ENCODE results near the gene AVPR1B.
A peak's percentile ranks its signal among the peaks of the same experiment; 100 is the strongest.

Gene AVPR1B

DNA sequence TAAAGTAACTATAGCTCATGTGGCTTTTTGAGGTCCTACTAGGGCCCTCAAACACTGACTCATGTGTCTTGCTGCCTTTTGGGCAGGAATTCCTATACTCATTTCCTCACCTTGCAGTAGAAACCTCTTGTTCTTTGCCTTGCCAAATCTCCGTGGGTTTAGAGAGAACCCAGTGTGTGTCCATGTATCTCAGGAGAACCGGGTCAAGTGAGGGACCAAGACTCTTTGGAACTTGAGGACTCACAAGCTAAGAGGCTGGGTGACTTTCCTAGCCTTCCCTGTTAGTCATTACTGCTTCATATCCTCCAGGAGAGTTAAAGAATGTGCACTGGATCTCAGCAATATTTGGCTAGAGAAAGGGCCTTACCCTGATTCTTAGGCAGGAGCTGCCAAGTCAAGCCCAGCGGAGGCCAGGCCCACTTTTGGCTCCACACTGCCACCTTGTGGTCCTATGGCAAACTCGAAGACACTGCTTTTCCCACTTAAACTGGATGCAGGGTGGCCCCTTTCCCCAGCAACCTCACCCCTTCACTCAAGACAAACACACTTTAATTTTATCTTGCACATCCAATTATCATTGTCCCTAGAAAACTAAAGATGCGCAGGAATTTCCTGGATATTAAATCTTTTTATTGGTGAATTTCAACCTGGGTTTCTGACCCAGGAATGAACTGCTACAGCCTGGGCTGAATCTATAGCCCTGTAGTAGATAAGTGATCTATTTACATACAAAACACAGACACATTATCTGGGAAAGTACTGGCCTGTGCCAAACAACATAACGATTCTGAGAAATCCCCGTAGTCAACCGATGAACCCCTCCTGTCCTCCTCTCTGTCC lies 10.6 kb downstream of the AVPR1B start:
- TF ChIP-seq POLR2A (IDR thresholded peaks at IDR 0.05; ENCODE audit: low read length) (no peak), GATA1 (IDR thresholded peaks at IDR 0.05; ENCODE audit: low read depth, low read length) (no peak)
- peak; percentile 77 to 87 for DNase-seq

GRCh38 chr1:206105464-206105995 lies 11.7 kb downstream of the AVPR1B start:
- TF ChIP-seq POLR2A (IDR thresholded peaks at IDR 0.05; ENCODE audit: low read length) (no peak), GATA1 (IDR thresholded peaks at IDR 0.05; ENCODE audit: low read depth, low read length) (no peak)
- DNase-seq = no peak

DNA sequence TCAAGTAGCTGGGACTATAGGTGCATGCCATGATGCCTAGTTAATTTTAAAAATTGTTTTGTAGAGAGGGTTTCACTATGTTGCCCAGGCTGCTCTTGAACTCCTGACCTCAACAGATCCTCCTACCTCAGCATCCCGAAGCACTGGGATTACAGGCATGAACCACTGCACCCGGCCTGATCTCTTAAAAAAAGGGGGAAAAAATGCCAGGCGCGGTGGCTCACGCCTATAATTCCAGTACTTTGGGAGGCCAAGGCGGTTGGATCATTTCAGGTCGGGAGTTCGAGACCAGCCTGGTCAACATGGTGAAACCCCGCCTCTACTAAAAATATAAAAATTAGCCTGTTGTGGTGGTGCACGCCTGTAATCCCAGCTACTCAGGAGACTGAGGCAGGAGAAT lies 13.2 kb downstream of the AVPR1B start:
- DNase-seq = no peak
- TF ChIP-seq GATA1 (IDR thresholded peaks at IDR 0.05; ENCODE audit: low read depth, low read length) = no peak
- TF ChIP-seq POLR2A (IDR thresholded peaks at IDR 0.05; ENCODE audit: low read length) = no peak

DNA sequence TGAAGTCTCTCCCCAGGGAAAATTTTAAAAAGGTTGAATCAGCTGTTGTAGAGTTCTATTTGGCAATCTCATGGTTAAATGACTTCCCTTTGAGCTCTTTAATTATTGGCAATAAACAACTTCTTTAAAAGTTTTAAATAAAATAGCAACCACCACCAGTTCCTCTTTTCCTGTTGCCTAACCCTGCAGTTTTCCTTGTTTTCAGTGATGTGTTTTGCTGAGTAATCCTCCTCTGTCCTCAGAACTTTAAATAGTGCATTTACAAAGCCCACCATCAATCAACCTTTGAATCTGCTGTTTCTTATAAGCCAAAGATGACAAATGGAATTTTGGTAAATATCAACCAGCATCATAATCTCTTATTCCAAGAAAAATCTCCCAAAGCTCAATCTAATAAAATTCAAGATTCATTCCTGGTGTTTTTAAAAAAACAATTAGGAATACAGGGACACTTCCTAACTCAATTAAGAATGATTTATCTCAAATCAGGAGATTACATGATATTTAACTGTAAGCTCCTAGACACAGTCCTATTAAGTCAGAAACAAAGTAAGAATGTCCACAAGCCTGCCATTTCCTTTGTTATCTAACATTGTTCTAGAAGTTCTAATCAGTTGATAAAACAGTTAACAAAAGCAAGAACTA lies 14.8 kb downstream of the AVPR1B start:
- TF ChIP-seq GATA1 (IDR thresholded peaks at IDR 0.05; ENCODE audit: low read depth, low read length) (no peak), POLR2A (IDR thresholded peaks at IDR 0.05; ENCODE audit: low read length) (no peak)
- DNase-seq = no peak

- TF ChIP-seq GATA1 (IDR thresholded peaks at IDR 0.05; ENCODE audit: low read depth, low read length) (no peak), POLR2A (IDR thresholded peaks at IDR 0.05; ENCODE audit: low read length) (no peak)
- no peak for DNase-seq
These were observed 15.7 kb downstream of the AVPR1B start for GRCh38 chr1:206101351-206102045.

GRCh38 chr1:206100226-206100815 lies 16.9 kb downstream of the AVPR1B start:
- no peak for TF ChIP-seq POLR2A (IDR thresholded peaks at IDR 0.05; ENCODE audit: low read length)
- peak in 1 of 2 experiments; percentile 53 for DNase-seq

GRCh38 chr1:206098242-206098919 lies 18.8 kb downstream of the AVPR1B start:
- no peak for DNase-seq
- no peak for TF ChIP-seq POLR2A (IDR thresholded peaks at IDR 0.05; ENCODE audit: low read length)
- no peak for TF ChIP-seq GATA1 (IDR thresholded peaks at IDR 0.05; ENCODE audit: low read depth, low read length)

DNA sequence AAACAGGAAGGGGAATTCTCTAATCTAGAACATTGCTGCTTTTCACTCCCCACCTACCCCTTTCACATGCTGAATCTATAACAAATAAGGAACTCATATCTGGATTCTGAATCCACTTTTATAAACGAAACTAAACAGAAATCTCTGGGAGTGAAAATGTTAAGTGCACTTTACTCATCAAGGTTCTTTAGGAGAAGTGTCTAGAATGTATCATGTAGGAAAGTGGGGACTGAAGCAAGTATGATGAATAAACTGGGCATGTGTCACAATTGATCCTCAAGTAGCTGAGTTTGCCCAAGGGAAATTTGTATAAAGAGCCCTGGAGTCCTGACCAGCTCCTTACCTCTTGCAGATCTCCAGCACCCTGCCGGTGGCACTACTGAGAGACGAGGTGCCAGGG lies 19.8 kb downstream of the AVPR1B start:
- no peak for TF ChIP-seq GATA1 (IDR thresholded peaks at IDR 0.05; ENCODE audit: low read depth, low read length)
- no peak for TF ChIP-seq POLR2A (IDR thresholded peaks at IDR 0.05; ENCODE audit: low read length)
- no peak for DNase-seq

- peak; percentile 45 to 80 for DNase-seq
- TF ChIP-seq GATA1 (IDR thresholded peaks at IDR 0.05; ENCODE audit: low read depth, low read length) (no peak), POLR2A (IDR thresholded peaks at IDR 0.05; ENCODE audit: low read length) (no peak)
These were observed 23.2 kb downstream of the AVPR1B start for GRCh38 chr1:206094024-206094423.

DNA sequence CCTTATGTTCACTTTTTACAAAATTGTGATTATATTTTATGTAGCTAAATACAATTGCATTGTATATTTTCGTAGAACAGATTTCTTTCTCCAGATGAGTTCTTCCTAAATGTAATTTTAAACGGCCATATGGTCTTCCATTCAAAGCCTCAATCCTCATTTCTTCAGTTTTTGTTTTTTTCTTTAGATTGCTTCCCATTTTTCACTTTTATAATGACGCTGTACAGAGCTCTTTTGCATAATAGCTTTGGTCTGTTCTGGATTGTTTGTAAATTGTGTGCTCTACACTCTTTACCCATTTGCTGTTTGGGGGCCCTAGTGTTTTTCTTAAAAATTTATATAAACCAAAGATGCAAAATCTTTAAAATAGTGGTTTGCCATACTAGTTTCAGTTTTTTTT lies 27.8 kb downstream of the AVPR1B start:
- no peak for TF ChIP-seq POLR2A (IDR thresholded peaks at IDR 0.05; ENCODE audit: low read length)
- no peak for TF ChIP-seq GATA1 (IDR thresholded peaks at IDR 0.05; ENCODE audit: low read depth, low read length)
- no peak for DNase-seq

DNA sequence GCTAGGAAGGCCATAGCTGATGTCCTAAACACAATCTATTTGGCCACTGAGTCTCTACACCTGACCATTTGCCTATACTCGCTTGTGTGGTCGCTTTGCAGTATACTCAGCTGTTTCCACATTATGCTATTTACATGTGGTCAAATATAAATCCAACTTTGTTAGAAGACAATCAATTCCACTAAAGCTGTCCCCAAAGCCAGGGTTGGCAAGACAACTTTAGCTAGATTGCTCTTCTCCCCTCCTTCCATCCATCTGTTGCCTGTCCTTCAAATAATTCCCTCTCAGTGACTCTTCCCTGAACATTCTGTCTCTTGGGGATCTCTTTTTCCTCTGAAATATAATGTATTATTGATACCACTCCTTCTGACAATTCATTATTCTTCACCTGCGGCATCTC lies 30.1 kb downstream of the AVPR1B start:
- TF ChIP-seq POLR2A (IDR thresholded peaks at IDR 0.05; ENCODE audit: low read length) (no peak), GATA1 (IDR thresholded peaks at IDR 0.05; ENCODE audit: low read depth, low read length) (no peak)
- no peak for DNase-seq

DNA sequence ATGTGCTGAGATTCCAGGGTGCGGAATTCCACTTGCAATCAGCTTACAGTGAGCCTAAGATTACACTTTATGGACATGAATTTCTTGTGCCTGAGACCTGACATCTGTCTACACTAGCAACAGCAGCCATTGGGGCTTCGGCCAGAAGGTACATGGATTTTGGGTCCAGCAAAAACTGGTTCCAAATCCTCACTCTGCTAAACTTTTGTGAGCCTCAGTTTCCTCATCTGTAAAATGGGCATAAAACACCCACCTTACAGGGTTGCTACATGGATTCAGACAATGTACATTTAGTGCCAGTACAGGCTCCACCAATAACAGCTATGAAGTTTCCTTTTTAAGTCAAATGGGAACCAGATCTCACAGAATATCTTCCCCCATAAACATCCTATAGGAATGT lies 33.4 kb downstream of the AVPR1B start:
- no peak for TF ChIP-seq GATA1 (IDR thresholded peaks at IDR 0.05; ENCODE audit: low read depth, low read length)
- no peak for TF ChIP-seq POLR2A (IDR thresholded peaks at IDR 0.05; ENCODE audit: low read length)
- no peak for DNase-seq
